Ovary (tissue), 3 donors: ENCODE measurements around the gene CARMIL1.

Experiments
- CTCF ChIP-seq, 3 donors: fragments of 450-650 bp in 2 of 3; fragments of 200-600 bp in 1 of 3; IDR thresholded peaks; one replicate each; pipeline versions ENCODE4 v1.5.1 to v1.8.0; 2016 to 2022; ENCODE audit warnings: antibody characterized with exemption in 3 of 3, mild to moderate bottlenecking in 1 of 3
- POLR2A ChIP-seq: fragments of 450-650 bp; IDR thresholded peaks from one replicate; pipeline ENCODE4 v1.6.1; 2017; ENCODE audit warnings: antibody characterized with exemption, mild to moderate bottlenecking, moderate library complexity
- donor health status: DM: no; HTN: no; CAD: no.

DNA sequence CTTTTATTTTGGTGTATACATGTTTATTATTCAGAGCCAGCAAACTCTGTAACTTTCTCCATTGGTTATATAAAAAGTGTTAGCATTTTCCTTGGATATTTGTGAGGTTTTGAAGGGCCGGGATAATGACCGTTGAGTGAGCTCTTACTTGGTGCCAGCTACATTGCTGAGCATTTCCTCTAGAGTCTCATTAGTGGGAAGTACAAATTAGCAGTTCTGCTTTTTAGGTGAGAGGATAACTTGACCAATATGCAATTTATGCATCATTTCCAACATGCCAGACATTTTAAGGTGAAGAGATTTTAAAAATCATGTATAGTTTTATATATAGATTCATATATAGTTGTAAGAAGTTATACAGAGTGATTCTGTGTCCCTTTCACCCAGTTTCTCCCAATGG, 84.3 kb downstream of the CARMIL1 start:
- TF ChIP-seq POLR2A: no peak
- no peak for TF ChIP-seq CTCF (IDR thresholded peaks at IDR 0.05)
